Ishikawa (cell line): Measurements from ENCODE around the gene HDGFL1.

ENCODE experiments used
- CEBPB ChIP-seq: IDR thresholded peaks from 2 replicates; pipeline ENCODE4 v1.6.1; 2012
- CREB1 ChIP-seq: IDR thresholded peaks from 2 replicates; pipeline ENCODE4 v1.6.1; 2012; ENCODE audit warnings: low read depth
- EGR1 ChIP-seq: IDR thresholded peaks from 2 replicates; pipeline ENCODE4 v1.6.1; 2012
- EP300 ChIP-seq: IDR thresholded peaks from 2 replicates; pipeline ENCODE4 v1.6.1; 2012; ENCODE audit warnings: borderline replicate concordance
- FOXM1 ChIP-seq: IDR thresholded peaks from 2 replicates; pipeline ENCODE4 v1.6.1; 2012; ENCODE audit warnings: low read depth, borderline replicate concordance
- NFIC ChIP-seq: IDR thresholded peaks from 2 replicates; pipeline ENCODE4 v1.6.1; 2012
- RAD21 ChIP-seq: IDR thresholded peaks from 2 replicates; pipeline ENCODE4 v1.6.1; 2012; ENCODE audit warnings: low read depth
- TAF1 ChIP-seq: IDR thresholded peaks from 2 replicates; pipeline ENCODE4 v1.6.1; 2012; ENCODE audit warnings: low read depth, mild to moderate bottlenecking
- TCF12 ChIP-seq: IDR thresholded peaks from 2 replicates; pipeline ENCODE4 v1.6.1; 2012; ENCODE audit warnings: low read depth
- TEAD4 ChIP-seq: IDR thresholded peaks from 2 replicates; pipeline ENCODE4 v1.6.1; 2012
- USF1 ChIP-seq: IDR thresholded peaks from 2 replicates; pipeline ENCODE4 v1.6.1; 2012
- YY1 ChIP-seq: IDR thresholded peaks from 2 replicates; pipeline ENCODE4 v1.6.1; 2012; ENCODE audit warnings: low read depth
- ZBTB7A ChIP-seq: IDR thresholded peaks from 2 replicates; pipeline ENCODE4 v1.6.1; 2012; ENCODE audit warnings: low read depth
- TF ChIP-seq, protein P1 (sequence below): IDR thresholded peaks from 2 replicates; pipeline ENCODE4 v1.6.1; 2012
- TF ChIP-seq, protein P2 (sequence below): IDR thresholded peaks from 2 replicates; pipeline ENCODE4 v1.6.1; 2012; ENCODE audit warnings: low read depth, mild to moderate bottlenecking

HDGFL1 gene

GRCh38 chr6:22558288-22558882 lies 11.0 kb upstream of the HDGFL1 start:
- TF ChIP-seq TCF12 (no peak), EGR1 (no peak), RAD21 (no peak), EP300 (no peak), TAF1 (no peak), USF1 (no peak), TEAD4 (no peak), ZBTB7A (no peak), CREB1 (no peak), CEBPB (no peak), YY1 (no peak), FOXM1 (no peak), NFIC (no peak)
- TF ChIP-seq, protein P1, sequence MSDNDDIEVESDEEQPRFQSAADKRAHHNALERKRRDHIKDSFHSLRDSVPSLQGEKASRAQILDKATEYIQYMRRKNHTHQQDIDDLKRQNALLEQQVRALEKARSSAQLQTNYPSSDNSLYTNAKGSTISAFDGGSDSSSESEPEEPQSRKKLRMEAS = no peak
- TF ChIP-seq, protein P2, sequence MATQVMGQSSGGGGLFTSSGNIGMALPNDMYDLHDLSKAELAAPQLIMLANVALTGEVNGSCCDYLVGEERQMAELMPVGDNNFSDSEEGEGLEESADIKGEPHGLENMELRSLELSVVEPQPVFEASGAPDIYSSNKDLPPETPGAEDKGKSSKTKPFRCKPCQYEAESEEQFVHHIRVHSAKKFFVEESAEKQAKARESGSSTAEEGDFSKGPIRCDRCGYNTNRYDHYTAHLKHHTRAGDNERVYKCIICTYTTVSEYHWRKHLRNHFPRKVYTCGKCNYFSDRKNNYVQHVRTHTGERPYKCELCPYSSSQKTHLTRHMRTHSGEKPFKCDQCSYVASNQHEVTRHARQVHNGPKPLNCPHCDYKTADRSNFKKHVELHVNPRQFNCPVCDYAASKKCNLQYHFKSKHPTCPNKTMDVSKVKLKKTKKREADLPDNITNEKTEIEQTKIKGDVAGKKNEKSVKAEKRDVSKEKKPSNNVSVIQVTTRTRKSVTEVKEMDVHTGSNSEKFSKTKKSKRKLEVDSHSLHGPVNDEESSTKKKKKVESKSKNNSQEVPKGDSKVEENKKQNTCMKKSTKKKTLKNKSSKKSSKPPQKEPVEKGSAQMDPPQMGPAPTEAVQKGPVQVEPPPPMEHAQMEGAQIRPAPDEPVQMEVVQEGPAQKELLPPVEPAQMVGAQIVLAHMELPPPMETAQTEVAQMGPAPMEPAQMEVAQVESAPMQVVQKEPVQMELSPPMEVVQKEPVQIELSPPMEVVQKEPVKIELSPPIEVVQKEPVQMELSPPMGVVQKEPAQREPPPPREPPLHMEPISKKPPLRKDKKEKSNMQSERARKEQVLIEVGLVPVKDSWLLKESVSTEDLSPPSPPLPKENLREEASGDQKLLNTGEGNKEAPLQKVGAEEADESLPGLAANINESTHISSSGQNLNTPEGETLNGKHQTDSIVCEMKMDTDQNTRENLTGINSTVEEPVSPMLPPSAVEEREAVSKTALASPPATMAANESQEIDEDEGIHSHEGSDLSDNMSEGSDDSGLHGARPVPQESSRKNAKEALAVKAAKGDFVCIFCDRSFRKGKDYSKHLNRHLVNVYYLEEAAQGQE = no peak

DNA sequence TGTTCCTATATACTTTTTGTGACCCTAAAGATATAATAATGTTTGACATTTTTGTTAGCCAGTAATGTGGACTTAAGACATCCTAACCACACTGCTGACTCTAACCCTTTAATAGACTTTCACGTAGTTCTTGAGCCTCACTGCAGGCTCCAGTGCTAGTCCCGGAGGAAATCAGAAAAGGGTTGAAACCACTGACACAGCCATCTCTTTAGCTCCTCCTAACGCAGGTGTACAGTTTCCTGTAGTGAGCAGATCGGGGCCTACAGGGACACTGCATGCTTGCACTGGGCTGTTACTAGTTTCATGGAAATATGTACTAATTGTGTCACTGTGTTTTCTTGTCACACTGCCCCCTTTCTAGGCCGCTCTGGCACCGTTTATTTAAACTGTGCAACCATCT lies 512 bp upstream of the HDGFL1 start:
- TF ChIP-seq TCF12 (no peak), NFIC (no peak), ZBTB7A (no peak), USF1 (no peak), CREB1 (no peak), YY1 (no peak), EP300 (no peak), RAD21 (no peak), FOXM1 (no peak), TAF1 (no peak), EGR1 (no peak), CEBPB (no peak), TEAD4 (no peak)
- TF ChIP-seq, protein P2 = no peak
- TF ChIP-seq, protein P1 = no peak

DNA sequence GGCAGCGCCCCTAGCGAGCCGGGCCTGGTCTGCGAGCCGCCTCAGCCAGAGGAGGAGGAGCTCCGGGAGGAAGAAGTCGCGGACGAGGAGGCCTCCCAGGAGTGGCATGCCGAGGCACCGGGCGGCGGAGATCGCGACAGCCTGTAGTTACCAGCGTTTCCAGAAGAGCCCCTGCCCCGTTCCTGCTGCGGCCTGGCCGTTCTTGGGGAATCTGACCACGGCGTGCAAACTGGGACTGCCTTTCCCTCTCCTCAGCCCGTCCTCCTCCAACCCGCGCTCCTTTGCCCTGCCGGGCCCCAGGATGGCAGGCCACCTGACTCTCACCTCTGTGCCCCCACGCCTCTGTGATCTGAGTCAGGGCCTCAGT lies 802 bp downstream of the HDGFL1 start:
- TF ChIP-seq CREB1 = no peak
- no peak for TF ChIP-seq EP300
- TF ChIP-seq TAF1 = no peak
- TF ChIP-seq, protein P2 = no peak
- TF ChIP-seq YY1 = no peak
- no peak for TF ChIP-seq ZBTB7A
- TF ChIP-seq FOXM1 = no peak
- no peak for TF ChIP-seq EGR1
- no peak for TF ChIP-seq USF1
- no peak for TF ChIP-seq RAD21
- TF ChIP-seq NFIC = no peak
- no peak for TF ChIP-seq TCF12
- TF ChIP-seq CEBPB = no peak

DNA sequence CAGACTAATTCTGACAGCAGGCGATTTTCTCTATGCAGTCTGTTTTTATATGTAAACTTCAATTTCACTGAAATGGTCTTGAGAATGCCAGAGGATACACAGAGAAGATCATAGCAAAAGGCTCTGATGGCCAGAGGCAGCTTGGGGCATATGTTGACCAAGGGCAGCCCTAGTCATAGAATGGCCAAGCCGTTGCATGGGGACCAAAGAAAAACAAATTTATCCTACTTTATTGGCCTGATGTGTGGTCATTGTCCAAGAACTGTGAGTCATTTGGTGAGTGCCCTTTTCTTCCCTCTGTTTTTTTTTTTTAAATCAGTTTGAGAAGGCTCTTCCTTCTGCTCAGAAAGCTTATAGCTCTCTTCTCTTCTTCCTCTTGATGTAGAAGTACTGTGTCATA lies 5.8 kb downstream of the HDGFL1 start:
- no peak for TF ChIP-seq TCF12
- no peak for TF ChIP-seq EP300
- TF ChIP-seq FOXM1 = no peak
- no peak for TF ChIP-seq YY1
- TF ChIP-seq TEAD4 = no peak
- no peak for TF ChIP-seq NFIC
- no peak for TF ChIP-seq TAF1
